Measurements from ENCODE around the gene PSME3IP1. TPM values are rescaled to one million over a fixed set of nuclear protein-coding genes. Genes with fewer than 3 reads are reported as not detected.

Gene PSME3IP1
- total and polyA plus RNA-seq, 2 experiments from 2014 or later, result 78.0 to 105 TPM

DNA sequence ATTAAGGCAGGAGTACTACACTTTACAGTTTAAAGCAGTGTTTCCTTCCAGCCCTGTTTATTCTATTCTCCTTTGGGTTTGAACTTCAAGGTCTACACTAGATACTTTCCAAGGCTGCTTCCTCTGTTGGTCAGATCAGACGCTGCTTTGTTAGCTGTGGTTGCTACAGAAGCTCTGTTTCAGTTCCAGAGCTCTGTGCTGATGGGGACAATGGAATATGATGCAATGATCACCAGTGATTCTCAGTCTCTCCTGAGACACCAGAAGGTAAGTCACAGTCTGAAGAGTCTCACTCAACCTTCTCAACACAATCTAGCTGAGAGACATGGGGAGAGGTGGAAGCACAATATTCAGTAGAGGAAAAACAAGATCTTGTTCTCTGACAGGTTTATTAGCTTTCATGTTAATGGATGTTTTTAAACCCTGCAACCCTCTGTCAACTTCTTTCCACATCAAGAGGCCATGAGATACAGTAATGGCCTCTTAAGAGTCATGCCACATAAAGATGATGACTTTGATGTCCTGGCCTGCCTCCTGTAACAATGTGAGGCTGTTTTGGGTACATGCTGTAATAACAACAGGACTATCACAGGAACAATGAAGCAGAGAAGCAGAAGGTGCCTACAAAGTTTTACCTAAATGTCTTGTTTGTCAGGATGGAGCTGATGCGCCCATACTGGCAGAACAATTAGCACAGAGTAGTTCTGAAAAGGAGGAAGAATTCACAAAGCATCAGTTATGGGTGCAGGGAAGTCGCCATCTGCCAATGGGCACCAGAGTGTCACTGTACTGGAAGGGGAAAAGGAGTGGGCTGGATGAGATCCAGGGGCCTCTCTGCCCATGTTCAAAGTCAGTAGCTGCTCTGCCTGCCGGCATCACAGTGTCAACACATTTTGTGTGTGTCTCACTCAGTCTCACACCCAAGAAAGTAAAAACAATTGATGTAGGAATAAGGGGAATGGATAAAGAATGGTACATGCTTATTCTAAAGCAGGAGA lies 33.4 kb downstream of the PSME3IP1 start:
- no peak for DNase-seq (ENCODE audit: low spot score)
- ATAC-seq, result no peak

More for the DNA sequence above, 33.4 kb downstream of the PSME3IP1 start:
- Histone ChIP-seq H3K4me1 (ENCODE audit: insufficient read depth) (peaks cover 33% of the 10 kb centered on the region), H3K79me2 (replicated peaks; ENCODE audit: insufficient read depth) (no peaks in the 10 kb centered on the region), H4K20me1 (replicated peaks; ENCODE audit: insufficient read depth) (no peaks in the 10 kb centered on the region), H3F3A (replicated peaks; ENCODE audit: low read depth) (no peaks in the 10 kb centered on the region), H2AFZ (no peak overlapping the region), H3K4me2 (no peak overlapping the region), H3K27ac (ENCODE audit: low read depth) (peak overlapping the region; percentile 53), H3K36me3 (ENCODE audit: insufficient read depth) (peaks cover 17% of the 10 kb centered on the region), H3K4me3 (no peak overlapping the region), H3K9me2 (ENCODE audit: insufficient read depth) (no peaks in the 10 kb centered on the region), H3K27me3 (ENCODE audit: insufficient read depth) (no peaks in the 10 kb centered on the region)
- Mint-ChIP-seq H3K9me3 (no peaks in the 10 kb centered on the region; the same call in 2 of the 3 replicates), H3K27ac (peak overlapping the region; percentile 87), H3K36me3 (ENCODE audit: low read depth) (peaks cover 46% of the 10 kb centered on the region), H3K4me3 (no peak overlapping the region), H3K27me3 (ENCODE audit: insufficient read depth, low read depth, poor library complexity) (peaks cover 13% of the 10 kb centered on the region), H3K4me1 (peaks cover 43% of the 10 kb centered on the region)
- TF ChIP-seq, protein P1, sequence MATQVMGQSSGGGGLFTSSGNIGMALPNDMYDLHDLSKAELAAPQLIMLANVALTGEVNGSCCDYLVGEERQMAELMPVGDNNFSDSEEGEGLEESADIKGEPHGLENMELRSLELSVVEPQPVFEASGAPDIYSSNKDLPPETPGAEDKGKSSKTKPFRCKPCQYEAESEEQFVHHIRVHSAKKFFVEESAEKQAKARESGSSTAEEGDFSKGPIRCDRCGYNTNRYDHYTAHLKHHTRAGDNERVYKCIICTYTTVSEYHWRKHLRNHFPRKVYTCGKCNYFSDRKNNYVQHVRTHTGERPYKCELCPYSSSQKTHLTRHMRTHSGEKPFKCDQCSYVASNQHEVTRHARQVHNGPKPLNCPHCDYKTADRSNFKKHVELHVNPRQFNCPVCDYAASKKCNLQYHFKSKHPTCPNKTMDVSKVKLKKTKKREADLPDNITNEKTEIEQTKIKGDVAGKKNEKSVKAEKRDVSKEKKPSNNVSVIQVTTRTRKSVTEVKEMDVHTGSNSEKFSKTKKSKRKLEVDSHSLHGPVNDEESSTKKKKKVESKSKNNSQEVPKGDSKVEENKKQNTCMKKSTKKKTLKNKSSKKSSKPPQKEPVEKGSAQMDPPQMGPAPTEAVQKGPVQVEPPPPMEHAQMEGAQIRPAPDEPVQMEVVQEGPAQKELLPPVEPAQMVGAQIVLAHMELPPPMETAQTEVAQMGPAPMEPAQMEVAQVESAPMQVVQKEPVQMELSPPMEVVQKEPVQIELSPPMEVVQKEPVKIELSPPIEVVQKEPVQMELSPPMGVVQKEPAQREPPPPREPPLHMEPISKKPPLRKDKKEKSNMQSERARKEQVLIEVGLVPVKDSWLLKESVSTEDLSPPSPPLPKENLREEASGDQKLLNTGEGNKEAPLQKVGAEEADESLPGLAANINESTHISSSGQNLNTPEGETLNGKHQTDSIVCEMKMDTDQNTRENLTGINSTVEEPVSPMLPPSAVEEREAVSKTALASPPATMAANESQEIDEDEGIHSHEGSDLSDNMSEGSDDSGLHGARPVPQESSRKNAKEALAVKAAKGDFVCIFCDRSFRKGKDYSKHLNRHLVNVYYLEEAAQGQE (IDR thresholded peaks at IDR 0.05; ENCODE audit: unreplicated experiment), result no peak
- TF ChIP-seq EZH2phosphoT487 (IDR thresholded peaks at IDR 0.05; ENCODE audit: unreplicated experiment), result no peak
- TF ChIP-seq STAT1 (IDR thresholded peaks at IDR 0.05; ENCODE audit: unreplicated experiment), result no peak
- TF ChIP-seq, protein P2, sequence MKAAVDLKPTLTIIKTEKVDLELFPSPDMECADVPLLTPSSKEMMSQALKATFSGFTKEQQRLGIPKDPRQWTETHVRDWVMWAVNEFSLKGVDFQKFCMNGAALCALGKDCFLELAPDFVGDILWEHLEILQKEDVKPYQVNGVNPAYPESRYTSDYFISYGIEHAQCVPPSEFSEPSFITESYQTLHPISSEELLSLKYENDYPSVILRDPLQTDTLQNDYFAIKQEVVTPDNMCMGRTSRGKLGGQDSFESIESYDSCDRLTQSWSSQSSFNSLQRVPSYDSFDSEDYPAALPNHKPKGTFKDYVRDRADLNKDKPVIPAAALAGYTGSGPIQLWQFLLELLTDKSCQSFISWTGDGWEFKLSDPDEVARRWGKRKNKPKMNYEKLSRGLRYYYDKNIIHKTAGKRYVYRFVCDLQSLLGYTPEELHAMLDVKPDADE (IDR thresholded peaks at IDR 0.05), result no peak
- no peak for TF ChIP-seq ZNF114 (CRISPR knock-in tag; IDR thresholded peaks at IDR 0.05)
- TF ChIP-seq JUNB (IDR thresholded peaks at IDR 0.05; ENCODE audit: unreplicated experiment), result no peak
- no peak for TF ChIP-seq ZNF331 (CRISPR knock-in tag; IDR thresholded peaks at IDR 0.05; ENCODE audit: low read depth)
- TF ChIP-seq, protein P3, sequence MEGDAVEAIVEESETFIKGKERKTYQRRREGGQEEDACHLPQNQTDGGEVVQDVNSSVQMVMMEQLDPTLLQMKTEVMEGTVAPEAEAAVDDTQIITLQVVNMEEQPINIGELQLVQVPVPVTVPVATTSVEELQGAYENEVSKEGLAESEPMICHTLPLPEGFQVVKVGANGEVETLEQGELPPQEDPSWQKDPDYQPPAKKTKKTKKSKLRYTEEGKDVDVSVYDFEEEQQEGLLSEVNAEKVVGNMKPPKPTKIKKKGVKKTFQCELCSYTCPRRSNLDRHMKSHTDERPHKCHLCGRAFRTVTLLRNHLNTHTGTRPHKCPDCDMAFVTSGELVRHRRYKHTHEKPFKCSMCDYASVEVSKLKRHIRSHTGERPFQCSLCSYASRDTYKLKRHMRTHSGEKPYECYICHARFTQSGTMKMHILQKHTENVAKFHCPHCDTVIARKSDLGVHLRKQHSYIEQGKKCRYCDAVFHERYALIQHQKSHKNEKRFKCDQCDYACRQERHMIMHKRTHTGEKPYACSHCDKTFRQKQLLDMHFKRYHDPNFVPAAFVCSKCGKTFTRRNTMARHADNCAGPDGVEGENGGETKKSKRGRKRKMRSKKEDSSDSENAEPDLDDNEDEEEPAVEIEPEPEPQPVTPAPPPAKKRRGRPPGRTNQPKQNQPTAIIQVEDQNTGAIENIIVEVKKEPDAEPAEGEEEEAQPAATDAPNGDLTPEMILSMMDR (conservative IDR thresholded peaks at IDR 0.05; ENCODE audit: low read depth in 2 of 2), result no peak
- no peak for TF ChIP-seq CREB1 (CRISPR knock-in tag; IDR thresholded peaks at IDR 0.05; ENCODE audit: low read depth)
- TF ChIP-seq POLR2AphosphoS5 (IDR thresholded peaks at IDR 0.05; ENCODE audit: low read depth), result no peak
- no peak for TF ChIP-seq NANOG (IDR thresholded peaks at IDR 0.05; ENCODE audit: borderline replicate concordance)
- TF ChIP-seq, protein P4, sequence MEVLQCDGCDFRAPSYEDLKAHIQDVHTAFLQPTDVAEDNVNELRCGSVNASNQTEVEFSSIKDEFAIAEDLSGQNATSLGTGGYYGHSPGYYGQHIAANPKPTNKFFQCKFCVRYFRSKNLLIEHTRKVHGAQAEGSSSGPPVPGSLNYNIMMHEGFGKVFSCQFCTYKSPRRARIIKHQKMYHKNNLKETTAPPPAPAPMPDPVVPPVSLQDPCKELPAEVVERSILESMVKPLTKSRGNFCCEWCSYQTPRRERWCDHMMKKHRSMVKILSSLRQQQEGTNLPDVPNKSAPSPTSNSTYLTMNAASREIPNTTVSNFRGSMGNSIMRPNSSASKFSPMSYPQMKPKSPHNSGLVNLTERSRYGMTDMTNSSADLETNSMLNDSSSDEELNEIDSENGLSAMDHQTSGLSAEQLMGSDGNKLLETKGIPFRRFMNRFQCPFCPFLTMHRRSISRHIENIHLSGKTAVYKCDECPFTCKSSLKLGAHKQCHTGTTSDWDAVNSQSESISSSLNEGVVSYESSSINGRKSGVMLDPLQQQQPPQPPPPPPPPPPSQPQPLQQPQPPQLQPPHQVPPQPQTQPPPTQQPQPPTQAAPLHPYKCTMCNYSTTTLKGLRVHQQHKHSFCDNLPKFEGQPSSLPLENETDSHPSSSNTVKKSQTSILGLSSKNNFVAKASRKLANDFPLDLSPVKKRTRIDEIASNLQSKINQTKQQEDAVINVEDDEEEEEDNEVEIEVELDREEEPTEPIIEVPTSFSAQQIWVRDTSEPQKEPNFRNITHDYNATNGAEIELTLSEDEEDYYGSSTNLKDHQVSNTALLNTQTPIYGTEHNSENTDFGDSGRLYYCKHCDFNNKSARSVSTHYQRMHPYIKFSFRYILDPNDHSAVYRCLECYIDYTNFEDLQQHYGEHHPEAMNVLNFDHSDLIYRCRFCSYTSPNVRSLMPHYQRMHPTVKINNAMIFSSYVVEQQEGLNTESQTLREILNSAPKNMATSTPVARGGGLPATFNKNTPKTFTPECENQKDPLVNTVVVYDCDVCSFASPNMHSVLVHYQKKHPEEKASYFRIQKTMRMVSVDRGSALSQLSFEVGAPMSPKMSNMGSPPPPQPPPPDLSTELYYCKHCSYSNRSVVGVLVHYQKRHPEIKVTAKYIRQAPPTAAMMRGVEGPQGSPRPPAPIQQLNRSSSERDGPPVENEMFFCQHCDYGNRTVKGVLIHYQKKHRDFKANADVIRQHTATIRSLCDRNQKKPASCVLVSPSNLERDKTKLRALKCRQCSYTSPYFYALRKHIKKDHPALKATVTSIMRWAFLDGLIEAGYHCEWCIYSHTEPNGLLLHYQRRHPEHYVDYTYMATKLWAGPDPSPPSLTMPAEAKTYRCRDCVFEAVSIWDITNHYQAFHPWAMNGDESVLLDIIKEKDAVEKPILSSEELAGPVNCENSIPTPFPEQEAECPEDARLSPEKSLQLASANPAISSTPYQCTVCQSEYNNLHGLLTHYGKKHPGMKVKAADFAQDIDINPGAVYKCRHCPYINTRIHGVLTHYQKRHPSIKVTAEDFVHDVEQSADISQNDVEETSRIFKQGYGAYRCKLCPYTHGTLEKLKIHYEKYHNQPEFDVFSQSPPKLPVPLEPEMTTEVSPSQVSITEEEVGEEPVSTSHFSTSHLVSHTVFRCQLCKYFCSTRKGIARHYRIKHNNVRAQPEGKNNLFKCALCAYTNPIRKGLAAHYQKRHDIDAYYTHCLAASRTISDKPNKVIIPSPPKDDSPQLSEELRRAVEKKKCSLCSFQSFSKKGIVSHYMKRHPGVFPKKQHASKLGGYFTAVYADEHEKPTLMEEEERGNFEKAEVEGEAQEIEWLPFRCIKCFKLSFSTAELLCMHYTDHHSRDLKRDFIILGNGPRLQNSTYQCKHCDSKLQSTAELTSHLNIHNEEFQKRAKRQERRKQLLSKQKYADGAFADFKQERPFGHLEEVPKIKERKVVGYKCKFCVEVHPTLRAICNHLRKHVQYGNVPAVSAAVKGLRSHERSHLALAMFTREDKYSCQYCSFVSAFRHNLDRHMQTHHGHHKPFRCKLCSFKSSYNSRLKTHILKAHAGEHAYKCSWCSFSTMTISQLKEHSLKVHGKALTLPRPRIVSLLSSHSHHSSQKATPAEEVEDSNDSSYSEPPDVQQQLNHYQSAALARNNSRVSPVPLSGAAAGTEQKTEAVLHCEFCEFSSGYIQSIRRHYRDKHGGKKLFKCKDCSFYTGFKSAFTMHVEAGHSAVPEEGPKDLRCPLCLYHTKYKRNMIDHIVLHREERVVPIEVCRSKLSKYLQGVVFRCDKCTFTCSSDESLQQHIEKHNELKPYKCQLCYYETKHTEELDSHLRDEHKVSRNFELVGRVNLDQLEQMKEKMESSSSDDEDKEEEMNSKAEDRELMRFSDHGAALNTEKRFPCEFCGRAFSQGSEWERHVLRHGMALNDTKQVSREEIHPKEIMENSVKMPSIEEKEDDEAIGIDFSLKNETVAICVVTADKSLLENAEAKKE (CRISPR knock-in tag; IDR thresholded peaks at IDR 0.05), result no peak
- no peak for TF ChIP-seq EZH2 (IDR thresholded peaks at IDR 0.05; ENCODE audit: low read depth, unreplicated experiment)

All from GM23338 (cell line).